NCI-H460 (cell line): Measurements from ENCODE around the gene CFDP1. TPM values are rescaled to one million over a fixed set of nuclear protein-coding genes. Genes with fewer than 3 reads are reported as not detected.
"Not testable (repeated sequence)": the region's sequence is repeated elsewhere in the genome, so short reads cannot be mapped to it uniquely, and the experiment has no call there.

Experiments used
- DNase-seq: peaks from one replicate; pipeline ENCODE4 v3.0.0-alpha.2; 2016; ENCODE audit warnings: low read depth; ENCODE audit errors: extremely low read depth
- total RNA-seq: library from RNA; depleted of rRNA; stranded (reverse); fragments of >200 nt; shearing (Covaris generic); gene quantifications from 2 replicates; pipeline ENCODE4 v1.2.3, GENCODE V29; 2014

Gene CFDP1
- total RNA-seq, 1 experiment from 2014 or later: 23.7 TPM

DNA sequence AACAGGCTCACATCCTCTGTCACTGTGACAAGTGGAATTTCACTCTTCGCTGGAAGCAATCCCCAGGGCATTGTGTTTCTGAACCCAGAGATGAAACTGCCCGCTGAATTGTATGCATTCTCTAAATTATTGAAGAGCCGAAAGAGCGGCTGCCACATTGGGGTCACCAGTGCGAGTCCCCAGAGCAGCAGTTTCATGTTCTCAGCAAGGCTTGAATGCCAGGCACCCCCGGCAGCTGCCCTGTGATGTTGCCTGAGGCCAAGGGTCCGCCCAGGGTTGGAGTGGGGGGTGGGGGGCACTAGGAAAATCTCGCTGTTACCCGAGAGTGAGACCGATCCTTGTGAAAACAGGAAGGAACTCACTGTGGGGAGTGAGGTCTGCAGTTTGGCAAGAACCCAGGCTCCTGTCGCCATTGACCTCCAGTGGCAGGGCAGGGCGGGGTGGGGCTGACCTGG, 161.2 kb downstream of the CFDP1 start:
- DNase-seq: no peak

DNA sequence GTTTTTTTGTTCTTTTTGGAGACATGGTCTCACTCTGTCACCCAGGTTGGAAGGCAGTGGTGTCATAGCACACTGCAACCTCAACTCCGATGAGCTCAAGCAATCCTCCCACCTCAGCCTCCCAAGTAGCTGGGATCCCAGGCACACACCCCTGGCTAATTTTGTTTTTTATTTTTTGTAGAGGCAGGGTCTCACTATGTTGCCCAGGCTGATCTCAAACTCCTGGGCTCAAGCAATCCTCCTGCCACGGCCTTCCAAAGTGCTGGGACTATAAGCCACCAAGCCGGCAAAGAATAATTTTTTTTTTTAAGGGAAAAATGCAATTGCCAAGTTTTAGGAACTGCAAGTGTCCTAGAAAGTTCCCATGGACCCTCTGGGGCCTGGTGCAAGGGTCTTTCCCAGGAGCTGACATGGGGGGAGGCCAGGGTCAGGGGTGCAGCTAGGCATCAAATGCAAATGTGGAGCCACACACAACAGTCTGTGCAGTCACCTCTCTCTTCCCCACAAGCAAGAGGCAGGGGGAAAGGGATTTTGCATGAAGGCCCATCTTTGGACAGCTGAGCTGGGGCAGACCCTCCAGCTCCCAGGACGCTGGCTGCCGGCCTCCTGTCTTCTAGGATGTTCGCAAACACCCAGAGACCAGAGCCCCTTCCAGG, 161.7 kb downstream of the CFDP1 start:
- no peak for DNase-seq

DNA sequence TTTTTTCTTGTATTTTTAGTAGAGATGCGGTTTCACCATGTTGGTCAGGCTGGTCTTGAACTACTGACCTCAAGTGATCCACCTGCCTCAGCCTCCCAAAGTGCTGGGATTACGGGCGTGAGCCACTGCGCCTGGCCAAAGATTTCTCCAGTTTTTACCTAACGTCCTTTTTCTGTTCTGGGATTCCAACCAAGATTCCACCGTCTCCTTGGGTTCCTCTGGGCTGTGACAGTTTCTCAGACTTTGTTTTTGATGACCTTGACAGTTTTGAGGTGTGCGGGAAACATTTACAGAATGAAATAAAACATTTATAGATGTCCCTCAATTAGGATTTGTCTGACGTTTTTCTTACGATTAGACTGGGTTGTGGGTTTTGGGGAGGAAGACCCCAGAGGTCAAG, 163.9 kb downstream of the CFDP1 start:
- DNase-seq: not testable (repeated sequence)

DNA sequence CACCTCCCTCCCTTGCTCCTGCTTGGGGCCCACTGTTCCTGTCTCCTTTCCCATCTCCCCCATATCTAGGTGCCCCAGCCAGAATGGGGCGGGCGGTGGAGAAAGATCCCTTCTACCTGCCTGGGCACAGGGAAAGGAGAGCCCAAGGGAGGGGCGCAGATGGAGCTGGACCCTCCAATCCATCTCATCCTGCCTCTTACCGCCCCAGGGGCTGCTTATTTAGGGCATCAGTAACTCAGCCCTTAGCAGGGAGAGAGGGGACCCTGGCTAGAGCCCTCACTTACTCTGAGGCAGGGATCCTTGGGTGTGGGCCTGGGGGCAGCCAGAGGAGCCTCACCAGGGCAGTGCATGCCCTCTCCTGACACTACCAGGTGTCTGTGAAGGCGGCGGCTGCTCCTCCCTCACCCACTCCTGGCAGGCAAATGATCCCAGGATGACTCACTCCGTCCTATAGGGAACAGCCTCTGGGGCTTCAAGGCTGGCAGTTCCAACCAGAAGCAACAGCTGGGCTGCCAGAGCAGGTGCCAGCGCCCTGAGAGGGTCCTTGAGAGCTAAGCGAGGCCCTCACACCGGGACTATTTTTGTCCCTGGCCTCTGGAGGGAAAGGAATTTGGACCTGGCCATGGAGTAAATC, 165.6 kb downstream of the CFDP1 start:
- DNase-seq: peak; percentile 47

- DNase-seq: no peak
Observed at GRCh38 chr16:75266738-75267630, 166.3 kb downstream of the CFDP1 start.

- peak; percentile 58 for DNase-seq
Observed at GRCh38 chr16:75265911-75266701, 167.2 kb downstream of the CFDP1 start.

DNA sequence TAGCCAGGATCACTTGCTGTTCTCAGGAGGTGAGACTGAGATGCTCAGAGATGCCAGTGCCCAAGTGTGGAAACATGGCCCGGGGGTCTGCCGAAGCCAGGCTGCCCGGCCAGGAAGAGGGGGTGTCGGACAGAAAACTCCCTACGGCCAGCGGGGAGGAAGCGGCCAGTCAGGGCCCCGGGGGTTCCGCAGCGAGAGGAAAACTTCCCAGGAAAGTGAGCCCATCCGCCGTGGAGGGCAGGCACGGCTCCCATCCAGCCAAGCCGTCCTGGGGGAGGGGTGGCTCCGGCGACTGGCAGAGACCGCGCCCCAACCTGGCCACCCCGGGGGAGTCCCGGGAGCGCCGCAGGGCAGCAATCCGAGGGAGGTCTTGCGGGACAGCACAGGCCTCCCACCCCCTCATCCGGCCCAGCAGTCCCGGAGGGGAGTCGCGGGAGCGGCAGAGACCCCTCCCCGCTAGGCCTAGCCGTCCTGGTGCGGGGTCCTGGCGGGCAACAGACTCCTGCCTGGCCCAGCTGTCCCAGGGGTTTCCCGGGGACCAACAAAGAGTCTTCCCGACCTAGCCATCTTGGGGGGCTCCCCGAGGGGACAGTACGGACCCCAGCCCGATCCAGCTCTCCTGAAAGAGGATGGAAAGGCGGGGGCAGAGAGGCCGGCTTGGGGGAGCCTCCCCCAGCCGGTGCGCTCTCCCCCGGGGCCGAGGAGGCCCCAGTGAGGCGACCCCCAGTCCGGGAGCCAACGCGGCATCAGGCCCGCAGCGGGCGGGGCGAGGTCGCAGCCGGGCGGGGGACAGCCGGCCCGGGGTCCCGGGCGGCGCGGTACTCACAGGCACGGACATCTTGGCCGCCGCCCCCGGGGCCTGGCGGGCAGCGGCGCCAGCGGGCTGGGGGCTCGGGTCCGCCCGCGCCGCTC, 168.0 kb downstream of the CFDP1 start:
- no peak for DNase-seq

GRCh38 chr16:75264457-75264998, 168.8 kb downstream of the CFDP1 start:
- no peak for DNase-seq

DNA sequence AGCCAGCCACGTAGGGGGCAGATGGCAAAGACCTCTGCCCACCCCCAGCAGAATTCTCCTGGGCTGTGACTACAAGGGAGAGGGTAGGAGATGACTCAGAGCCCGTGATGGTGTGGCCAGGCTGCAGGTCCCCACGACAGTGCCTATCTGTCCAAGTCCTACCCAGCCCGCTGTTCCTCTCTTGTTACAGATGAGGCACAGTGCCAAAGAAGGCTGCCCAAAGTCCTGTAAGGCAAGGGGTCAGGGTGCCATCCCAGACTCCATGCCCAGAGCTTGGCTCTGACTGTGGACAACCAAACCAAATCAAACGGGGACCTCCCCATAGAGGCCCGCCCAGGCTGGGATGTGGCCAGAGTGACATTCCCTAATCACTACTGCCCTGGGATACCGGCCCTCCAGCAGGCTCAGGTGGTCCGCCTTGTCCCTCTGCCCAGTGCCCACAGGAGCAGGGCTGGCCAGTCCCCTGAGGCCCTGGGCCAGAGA, 169.3 kb downstream of the CFDP1 start:
- no peak for DNase-seq

DNA sequence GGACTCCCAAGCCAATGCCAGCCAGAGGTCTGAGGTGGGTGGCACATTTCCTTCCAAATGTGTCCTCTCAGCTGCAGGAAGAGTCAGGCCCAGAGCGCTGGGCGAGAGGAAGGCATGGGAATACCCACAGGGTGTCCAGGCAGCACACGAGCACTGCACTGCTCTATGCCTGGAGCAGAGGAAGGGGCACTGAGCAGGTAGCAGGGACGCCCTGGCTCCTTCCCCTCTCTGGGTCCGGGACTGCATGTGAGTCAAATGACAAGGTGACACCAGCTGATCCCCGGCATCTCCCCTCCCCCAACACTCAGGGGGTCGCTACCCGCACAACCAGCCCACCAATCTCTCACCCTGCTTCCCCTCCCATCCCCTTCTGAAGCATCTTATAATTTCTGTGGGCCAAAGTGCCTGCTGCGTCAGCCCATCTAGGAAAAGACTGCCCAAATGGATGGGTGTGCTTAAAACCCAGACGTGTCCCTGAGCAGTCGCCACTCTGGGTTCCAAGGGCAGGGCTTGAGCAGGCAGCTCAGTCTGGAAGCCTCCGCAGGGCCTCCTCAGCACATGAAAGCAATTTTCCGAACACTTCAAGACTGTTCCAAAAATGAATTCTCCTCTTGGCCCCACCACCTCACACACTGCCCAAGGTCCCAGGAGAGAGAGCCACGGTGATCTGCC, 169.9 kb downstream of the CFDP1 start:
- no peak for DNase-seq

- DNase-seq: no peak
Observed at GRCh38 chr16:75262800-75263127, 170.5 kb downstream of the CFDP1 start.

DNA sequence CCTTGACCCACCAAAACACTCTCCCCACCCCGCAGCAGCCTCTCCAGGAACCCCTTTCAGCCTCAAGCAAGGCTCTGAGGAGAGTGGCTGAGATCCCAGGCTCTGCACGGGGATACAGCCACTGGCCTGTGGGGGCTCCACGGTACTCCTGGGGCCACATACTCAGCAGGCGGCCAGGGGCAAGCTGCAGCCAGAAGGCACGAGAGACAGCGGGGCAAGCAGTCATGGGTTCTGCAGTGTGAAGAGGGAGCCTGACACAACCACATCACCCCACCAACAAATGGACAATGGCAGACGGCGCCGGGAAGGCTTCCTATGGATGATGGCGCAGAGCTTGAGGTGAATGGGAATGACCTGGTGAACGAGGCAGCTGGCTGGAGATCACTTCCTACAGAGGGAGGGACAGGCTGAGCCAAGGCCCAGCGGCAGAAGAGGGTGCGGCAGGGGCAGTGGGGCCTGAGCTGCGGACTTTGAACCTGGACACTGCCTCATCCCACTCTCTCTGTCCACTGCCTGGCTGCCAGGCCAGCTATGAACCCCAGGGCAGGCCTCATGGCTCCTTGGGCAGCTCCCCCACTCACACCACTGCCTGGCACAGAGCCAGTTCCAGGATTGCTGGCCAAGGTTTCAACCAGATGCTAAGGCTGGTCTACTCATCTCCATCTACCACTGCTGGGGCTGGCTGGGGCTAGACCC, 171.1 kb downstream of the CFDP1 start:
- no peak for DNase-seq

DNA sequence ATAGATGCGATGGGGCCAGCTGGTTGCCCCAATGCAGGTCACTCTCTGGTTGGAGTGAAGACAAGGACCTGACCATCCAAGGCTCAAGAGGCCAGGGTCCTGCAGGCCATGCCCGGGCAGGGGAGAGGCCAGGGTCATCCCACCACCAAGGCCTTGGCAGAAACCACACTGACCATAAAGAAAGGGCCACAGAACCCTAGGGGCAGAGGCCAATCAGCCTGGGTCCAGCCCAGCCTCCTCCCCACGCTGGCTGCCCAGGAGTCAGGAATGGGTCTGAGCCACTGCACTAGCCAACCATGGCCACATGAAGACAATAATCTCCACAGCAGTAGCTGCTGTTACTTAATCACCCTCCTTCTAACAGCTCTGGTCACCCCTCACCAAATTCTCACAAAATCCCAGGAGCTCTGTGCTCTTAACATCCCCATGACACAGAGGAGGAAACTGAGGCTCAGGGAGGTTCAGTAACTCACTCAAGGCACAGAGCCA, 171.7 kb downstream of the CFDP1 start:
- DNase-seq: no peak

GRCh38 chr16:75260851-75261589, 172.3 kb downstream of the CFDP1 start:
- DNase-seq: no peak

DNA sequence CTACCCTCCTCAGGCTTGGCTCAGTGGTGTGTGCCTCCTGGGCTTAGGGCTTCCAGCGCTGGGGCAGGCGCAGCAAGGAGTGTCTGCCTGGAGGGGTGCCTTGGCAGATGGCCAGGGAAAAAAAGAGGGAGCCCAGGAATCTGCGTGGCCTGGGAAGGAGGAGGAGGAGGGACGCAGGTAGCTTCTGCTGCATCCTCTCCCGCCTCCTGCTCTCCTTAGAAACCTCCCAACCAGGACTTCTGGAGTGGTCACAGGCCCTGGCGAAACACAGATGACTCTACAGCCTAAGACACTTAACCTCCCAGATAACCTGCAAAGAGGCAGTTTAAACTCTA, 174.5 kb downstream of the CFDP1 start:
- no peak for DNase-seq

- DNase-seq: no peak
Observed at GRCh38 chr16:75257886-75258806, 175.2 kb downstream of the CFDP1 start.
